HG03439 (cell line): Measurements from ENCODE around the gene CTIF.

Experiments
- ATAC-seq: cut with Tn5 transposase; IDR thresholded peaks from one replicate; pipeline ENCODE4 v1.9.1; 2021; ENCODE audit warnings: mild to moderate bottlenecking, moderate library complexity; ENCODE audit not compliant: unreplicated experiment

Gene CTIF

GRCh38 chr18:48617844-48618497 lies 79.1 kb downstream of the CTIF start:
- no peak for ATAC-seq

GRCh38 chr18:48619016-48619415 lies 80.2 kb downstream of the CTIF start:
- ATAC-seq = no peak

- ATAC-seq = no peak
Measured at GRCh38 chr18:48619501-48619900, 80.7 kb downstream of the CTIF start.

DNA sequence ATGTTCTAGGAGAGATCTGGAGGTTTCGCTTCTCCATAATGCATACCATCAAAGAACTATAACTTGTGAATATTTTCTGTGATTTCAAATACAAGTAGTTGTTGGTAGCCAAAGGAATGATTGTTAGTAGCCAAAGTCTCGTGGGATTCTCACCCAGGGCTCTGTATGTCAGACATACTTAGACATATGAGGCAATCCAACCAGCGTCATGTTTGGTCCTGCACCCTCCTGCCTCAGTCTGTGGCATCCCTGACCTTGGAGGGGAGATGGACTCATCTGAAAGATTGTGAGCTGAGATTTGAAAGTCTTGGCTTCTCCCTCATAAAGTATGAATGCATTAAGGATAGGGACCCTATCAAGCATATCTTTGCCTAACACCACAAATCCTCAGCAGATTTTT lies 81.2 kb downstream of the CTIF start:
- no peak for ATAC-seq

DNA sequence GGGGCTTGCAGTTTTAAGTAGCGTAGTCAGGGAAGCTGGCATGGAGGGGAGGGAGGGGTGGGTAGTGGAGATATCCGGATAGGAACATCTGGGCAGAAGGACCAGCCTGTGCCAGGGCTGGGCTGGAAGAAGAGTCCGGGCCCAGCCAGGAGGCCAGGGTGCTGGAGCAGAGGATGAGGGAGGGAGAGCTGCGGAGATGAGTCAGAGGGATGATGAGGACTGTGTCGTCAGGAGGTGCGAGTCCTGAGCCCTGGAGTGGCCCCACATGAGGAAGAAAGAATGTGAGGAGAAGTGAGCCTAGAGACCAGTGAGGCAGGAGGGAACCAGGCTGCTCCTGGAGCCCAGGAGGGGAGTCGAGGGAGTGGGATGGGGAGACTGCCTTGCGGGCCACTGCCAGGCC lies 82.4 kb downstream of the CTIF start:
- ATAC-seq = no peak

DNA sequence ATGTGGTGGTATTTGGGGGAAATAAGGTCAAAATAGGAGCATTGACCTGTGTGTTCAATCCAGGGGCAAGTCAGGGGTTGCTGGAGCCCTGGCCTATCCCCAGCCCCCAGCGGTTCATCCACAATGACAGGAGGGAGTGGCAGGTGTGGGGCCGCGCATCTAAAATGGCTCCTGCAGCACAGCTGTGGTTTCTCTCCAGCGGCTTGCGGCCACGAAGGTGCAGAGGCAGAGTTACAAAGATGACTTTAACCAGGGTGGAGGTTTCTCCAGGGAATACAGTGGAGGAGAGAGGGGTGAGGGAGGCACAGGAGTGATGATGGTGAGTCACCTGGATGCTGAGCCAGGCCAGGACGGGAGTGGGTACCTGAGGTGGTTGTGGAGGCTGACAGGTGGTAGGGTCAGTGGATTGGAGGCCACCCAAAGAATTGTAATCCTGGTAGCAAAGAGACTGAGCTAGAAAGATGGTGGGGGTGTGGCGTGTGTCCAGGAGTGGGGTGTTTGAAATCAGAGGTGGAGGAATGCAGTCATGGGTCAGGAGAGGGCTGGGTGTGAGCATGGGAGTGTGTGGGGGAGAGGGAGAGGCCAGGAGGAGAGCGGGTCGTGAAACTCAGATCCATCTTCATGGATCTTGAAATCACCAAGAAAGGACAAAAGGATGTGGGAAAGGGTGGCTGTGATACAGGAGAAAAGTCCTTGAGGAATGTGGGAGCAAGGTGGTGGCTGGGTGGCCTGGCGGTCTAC lies 83.2 kb downstream of the CTIF start:
- ATAC-seq = no peak

- no peak for ATAC-seq
Measured at GRCh38 chr18:48622911-48623431, 84.1 kb downstream of the CTIF start.

- no peak for ATAC-seq
Measured at GRCh38 chr18:48623468-48624235, 84.8 kb downstream of the CTIF start.

- ATAC-seq = no peak
Measured at GRCh38 chr18:48624856-48625255, 86.0 kb downstream of the CTIF start.

DNA sequence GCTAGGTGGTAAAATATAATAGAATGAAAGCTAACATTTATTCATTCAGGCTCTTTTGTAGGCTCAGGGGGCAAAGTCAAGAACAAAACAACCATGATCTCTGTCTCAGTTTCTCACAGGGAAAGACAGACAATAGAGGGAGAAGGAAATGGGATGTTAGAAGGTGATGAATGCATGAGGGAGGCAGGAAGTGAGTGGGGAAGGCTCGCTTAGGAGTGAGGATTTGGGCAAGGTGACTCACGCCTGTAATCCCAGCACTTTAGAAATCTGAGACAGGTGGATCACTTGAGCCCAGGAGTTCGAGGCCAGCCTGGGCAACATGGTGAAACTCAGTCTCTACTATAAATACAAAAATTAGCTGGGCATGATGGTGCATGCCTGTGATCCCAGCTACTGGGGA lies 88.4 kb downstream of the CTIF start:
- no peak for ATAC-seq

DNA sequence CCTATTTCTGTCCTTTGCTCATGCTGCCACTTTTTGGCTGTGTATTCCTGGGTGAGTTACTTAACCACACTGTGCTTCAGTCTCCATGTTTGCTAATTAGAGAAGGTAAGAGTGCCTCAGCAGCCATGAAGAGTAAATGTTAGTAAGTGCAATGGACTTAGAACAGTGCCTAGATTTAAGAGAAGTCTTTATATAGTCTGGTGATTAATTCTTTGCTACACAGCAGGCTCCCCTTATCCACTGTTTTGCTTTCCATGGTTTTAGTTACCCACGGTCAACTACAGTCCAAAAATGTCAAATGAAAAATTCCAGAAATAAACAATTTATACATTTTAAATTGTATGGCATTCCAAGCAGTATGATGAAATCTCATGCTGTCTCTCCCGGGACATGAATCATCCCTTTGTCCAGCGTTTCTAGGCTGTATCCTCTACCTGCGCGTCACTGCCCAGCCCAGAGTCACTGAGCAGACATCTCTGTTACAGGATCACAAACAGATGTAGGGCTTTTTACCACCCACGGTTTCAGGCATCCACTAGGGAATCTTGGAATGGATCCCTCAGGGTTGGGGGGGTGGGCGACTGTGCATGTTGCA lies 91.0 kb downstream of the CTIF start:
- no peak for ATAC-seq

GRCh38 chr18:48631851-48632250 lies 93.0 kb downstream of the CTIF start:
- no peak for ATAC-seq

GRCh38 chr18:48632676-48633257 lies 93.9 kb downstream of the CTIF start:
- no peak for ATAC-seq

GRCh38 chr18:48634491-48634890 lies 95.7 kb downstream of the CTIF start:
- no peak for ATAC-seq

- no peak for ATAC-seq
Measured at GRCh38 chr18:48634975-48635374, 96.1 kb downstream of the CTIF start.

DNA sequence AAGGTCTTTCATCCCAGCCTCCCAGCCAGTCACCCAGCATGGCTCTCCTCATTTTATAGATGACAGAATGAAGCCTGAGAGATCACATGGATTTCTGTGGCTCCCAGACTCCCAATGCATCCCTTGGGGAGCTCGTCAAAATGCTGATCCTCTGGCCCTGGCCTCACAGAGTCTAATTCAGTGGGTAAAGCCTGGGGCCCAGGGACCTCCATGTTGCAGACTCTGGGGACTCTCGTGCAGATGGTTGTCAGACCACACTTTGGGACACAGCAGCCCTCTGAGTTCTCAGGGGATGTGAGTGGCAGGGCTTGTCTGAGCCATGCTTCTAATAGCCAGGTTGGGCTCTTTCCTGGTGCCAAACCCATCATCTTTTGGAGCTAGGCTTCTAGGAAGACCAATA lies 97.0 kb downstream of the CTIF start:
- ATAC-seq = no peak

GRCh38 chr18:48636436-48636835 lies 97.6 kb downstream of the CTIF start:
- no peak for ATAC-seq

- ATAC-seq = no peak
Measured at GRCh38 chr18:48637081-48637990, 98.5 kb downstream of the CTIF start.

GRCh38 chr18:48638451-48638850 lies 99.6 kb downstream of the CTIF start:
- no peak for ATAC-seq
